ENCODE results near the gene KRT80.

Gene KRT80

GRCh38 chr12:52123487-52124186, 68.2 kb downstream of the KRT80 start:
- Histone ChIP-seq H3K36me3 (ENCODE audit: control insufficient read depth, insufficient read depth, low read length) (no peaks in the 10 kb centered on the region), H3K27me3 (ENCODE audit: control insufficient read depth, insufficient read depth, low read length) (no peaks in the 10 kb centered on the region), H3K4me1 (ENCODE audit: control insufficient read depth, insufficient read depth, low read length) (peaks cover 59% of the 10 kb centered on the region), H3K9me3 (ENCODE audit: control insufficient read depth, insufficient read depth, low read length) (no peaks in the 10 kb centered on the region), H3K4me3 (ENCODE audit: low read depth, low read length) (no peak overlapping the region), H3K27ac (ENCODE audit: low read depth, low read length) (no peak overlapping the region), H3K9ac (ENCODE audit: low read depth, low read length) (no peak overlapping the region)

- H3K27ac ChIP-seq (ENCODE audit: low read depth, low read length) = no peak overlapping the region
- H3K4me3 ChIP-seq (ENCODE audit: low read depth, low read length) = no peak overlapping the region
- H3K27me3 ChIP-seq (ENCODE audit: control insufficient read depth, insufficient read depth, low read length) = no peaks in the 10 kb centered on the region
- H3K4me1 ChIP-seq (ENCODE audit: control insufficient read depth, insufficient read depth, low read length) = peaks cover 59% of the 10 kb centered on the region
- H3K9ac ChIP-seq (ENCODE audit: low read depth, low read length) = no peak overlapping the region
- H3K36me3 ChIP-seq (ENCODE audit: control insufficient read depth, insufficient read depth, low read length) = no peaks in the 10 kb centered on the region
- H3K9me3 ChIP-seq (ENCODE audit: control insufficient read depth, insufficient read depth, low read length) = no peaks in the 10 kb centered on the region
Measured at GRCh38 chr12:52122904-52123303, 68.9 kb downstream of the KRT80 start.

- Histone ChIP-seq H3K27ac (ENCODE audit: low read depth, low read length) (no peak overlapping the region), H3K9me3 (ENCODE audit: control insufficient read depth, insufficient read depth, low read length) (no peaks in the 10 kb centered on the region), H3K4me1 (ENCODE audit: control insufficient read depth, insufficient read depth, low read length) (peaks cover 57% of the 10 kb centered on the region), H3K27me3 (ENCODE audit: control insufficient read depth, insufficient read depth, low read length) (no peaks in the 10 kb centered on the region), H3K4me3 (ENCODE audit: low read depth, low read length) (peak overlapping the region; percentile 42; the same call in 1 of the 2 replicates), H3K36me3 (ENCODE audit: control insufficient read depth, insufficient read depth, low read length) (no peaks in the 10 kb centered on the region), H3K9ac (ENCODE audit: low read depth, low read length) (no peak overlapping the region)
Measured at GRCh38 chr12:52122540-52122871, 69.3 kb downstream of the KRT80 start.

GRCh38 chr12:52121824-52122539, 69.8 kb downstream of the KRT80 start:
- no peaks in the 10 kb centered on the region for H3K36me3 ChIP-seq (ENCODE audit: control insufficient read depth, insufficient read depth, low read length)
- peak overlapping the region; percentile 42 for H3K4me3 ChIP-seq (ENCODE audit: low read depth, low read length)
- H3K27ac ChIP-seq (ENCODE audit: low read depth, low read length) = no peak overlapping the region
- no peaks in the 10 kb centered on the region for H3K9me3 ChIP-seq (ENCODE audit: control insufficient read depth, insufficient read depth, low read length)
- H3K9ac ChIP-seq (ENCODE audit: low read depth, low read length) = no peak overlapping the region
- H3K27me3 ChIP-seq (ENCODE audit: control insufficient read depth, insufficient read depth, low read length) = no peaks in the 10 kb centered on the region
- peaks cover 52% of the 10 kb centered on the region for H3K4me1 ChIP-seq (ENCODE audit: control insufficient read depth, insufficient read depth, low read length)

- H3K4me3 ChIP-seq (ENCODE audit: low read depth, low read length) = no peak overlapping the region
Measured at GRCh38 chr12:52120951-52121823, 70.6 kb downstream of the KRT80 start.

GRCh38 chr12:52119398-52120254, 72.2 kb downstream of the KRT80 start:
- H3K4me3 ChIP-seq (ENCODE audit: low read depth, low read length) = peak overlapping the region; percentile 4; the same call in 1 of the 2 replicates
- H3K27ac ChIP-seq (ENCODE audit: low read depth, low read length) = no peak overlapping the region
- peaks cover 30% of the 10 kb centered on the region for H3K4me1 ChIP-seq (ENCODE audit: control insufficient read depth, insufficient read depth, low read length)
- H3K36me3 ChIP-seq (ENCODE audit: control insufficient read depth, insufficient read depth, low read length) = no peaks in the 10 kb centered on the region
- H3K27me3 ChIP-seq (ENCODE audit: control insufficient read depth, insufficient read depth, low read length) = no peaks in the 10 kb centered on the region
- H3K9me3 ChIP-seq (ENCODE audit: control insufficient read depth, insufficient read depth, low read length) = no peaks in the 10 kb centered on the region
- no peak overlapping the region for H3K9ac ChIP-seq (ENCODE audit: low read depth, low read length)

More at GRCh38 chr12:52120951-52121823, 70.6 kb downstream of the KRT80 start:
- Histone ChIP-seq H3K4me1 (ENCODE audit: control insufficient read depth, insufficient read depth, low read length) (peaks cover 44% of the 10 kb centered on the region), H3K36me3 (ENCODE audit: control insufficient read depth, insufficient read depth, low read length) (no peaks in the 10 kb centered on the region), H3K27me3 (ENCODE audit: control insufficient read depth, insufficient read depth, low read length) (no peaks in the 10 kb centered on the region), H3K27ac (ENCODE audit: low read depth, low read length) (no peak overlapping the region), H3K9me3 (ENCODE audit: control insufficient read depth, insufficient read depth, low read length) (no peaks in the 10 kb centered on the region), H3K9ac (ENCODE audit: low read depth, low read length) (no peak overlapping the region)

Measured in HUES48 (cell line).